ENCODE results near the gene ACSL3. TPM values are rescaled to one million over a fixed set of nuclear protein-coding genes. Genes with fewer than 3 reads are reported as not detected.

The ACSL3 gene
- 224 and 237 TPM in 2 replicates for total RNA-seq (2014; rRNA removed; shearing (Covaris generic))

DNA sequence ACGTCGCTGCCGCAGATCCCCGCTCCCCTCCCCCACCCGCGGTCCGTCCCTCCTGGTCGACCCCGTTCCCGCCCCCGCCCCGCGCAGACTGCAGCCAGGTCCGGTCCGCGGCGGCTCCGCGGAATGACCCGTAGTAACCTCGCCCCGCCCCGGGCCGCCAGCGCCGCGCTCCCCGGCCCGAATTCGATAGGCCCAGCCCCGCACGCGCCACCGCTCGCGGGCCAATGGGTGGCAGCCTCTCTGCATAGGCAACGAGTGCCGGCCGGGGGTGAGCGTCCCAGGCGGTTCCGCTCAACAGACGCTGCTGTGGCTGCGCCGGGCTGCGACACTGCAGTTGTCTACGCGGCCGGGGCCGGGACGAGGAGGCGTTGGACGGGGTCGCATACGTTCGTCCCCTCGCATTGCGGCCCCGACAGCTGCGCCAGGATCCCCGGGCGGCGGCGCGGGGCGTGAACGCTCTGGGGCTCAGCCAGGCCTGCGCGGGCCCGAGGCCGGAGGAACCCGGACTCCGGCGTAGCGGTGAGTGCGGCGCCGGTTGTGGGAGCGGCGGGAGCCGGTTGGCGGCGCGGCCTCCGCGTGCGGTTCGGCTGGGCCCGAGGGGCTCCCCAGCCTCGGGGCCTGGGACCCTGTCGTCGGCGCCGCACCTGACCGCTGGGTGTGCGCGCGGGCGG is at the start of gene ACSL3:
ACSL3 (plus strand) TSS at position 297 of the 671 bp plus-strand sequence. CDS start 47,737 bp downstream, outside the sequence.

Other genes starting within 250 kb of the ACSL3 start
- 18.8 TPM in 2 replicates for gene FARSB, start 204.9 kb upstream of the ACSL3 start, total RNA-seq (2014; rRNA removed; shearing (Covaris generic))
- not detected in 2 replicates for gene MOGAT1, start 189.4 kb upstream of the ACSL3 start, total RNA-seq (2014; rRNA removed; shearing (Covaris generic))
- 0.34 and 0.53 TPM in 2 replicates for gene KCNE4, start 191.2 kb downstream of the ACSL3 start, total RNA-seq (2014; rRNA removed; shearing (Covaris generic))

Measured in A375 (cell line).